C1 segment of cervical spinal cord (tissue), 14 donors: Measurements from ENCODE around the gene GNL3L.
"Not testable (repeated sequence)": the region's sequence is repeated elsewhere in the genome, so short reads cannot be mapped to it uniquely, and the experiment has no call there.

Experiments used
- DNase-seq, 14 donors: peaks; one replicate each; lab custom pipeline; 2025; lab: John Stamatoyannopoulos, UW

GNL3L gene

DNA sequence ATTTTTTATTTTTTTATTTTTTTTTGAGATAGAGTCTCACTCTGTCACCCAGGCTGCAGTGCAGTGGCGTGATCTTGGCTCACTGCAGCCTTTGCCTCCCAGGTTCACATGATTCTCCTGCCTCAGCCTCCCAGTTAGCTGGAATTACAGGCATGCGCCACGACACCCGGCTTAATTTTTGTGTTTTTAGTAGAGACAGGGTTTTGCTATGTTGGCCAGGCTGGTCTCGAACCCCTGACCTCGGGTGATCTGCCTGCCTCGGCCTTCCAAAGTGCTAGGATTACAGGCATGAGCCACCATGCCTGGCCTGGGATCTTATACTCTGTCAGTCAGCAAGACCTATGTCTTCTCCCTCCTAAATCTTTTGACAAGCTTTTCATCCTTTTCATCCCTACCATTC lies 25.0 kb downstream of the GNL3L start:
- DNase-seq: not testable (repeated sequence)

DNA sequence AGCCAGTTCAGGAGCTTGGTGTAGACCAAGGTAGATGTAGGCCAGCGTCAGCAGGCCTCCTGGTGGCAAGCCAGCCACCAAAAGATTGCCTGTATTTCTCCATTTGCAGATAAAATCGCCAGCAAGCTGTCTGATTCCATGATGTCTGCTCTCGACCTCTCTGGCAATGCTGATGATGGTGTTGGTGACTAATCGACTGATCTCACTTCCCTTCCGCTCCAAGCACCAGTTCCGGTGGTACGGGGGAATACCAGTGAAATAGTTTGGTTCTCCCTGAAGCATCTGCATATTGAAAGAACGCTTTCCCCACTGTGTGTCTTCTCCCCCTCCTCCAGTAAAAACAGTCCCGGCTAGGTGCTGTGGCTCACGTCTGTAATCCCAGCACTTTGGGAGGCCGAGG lies 30.4 kb downstream of the GNL3L start:
- DNase-seq: no peak

DNA sequence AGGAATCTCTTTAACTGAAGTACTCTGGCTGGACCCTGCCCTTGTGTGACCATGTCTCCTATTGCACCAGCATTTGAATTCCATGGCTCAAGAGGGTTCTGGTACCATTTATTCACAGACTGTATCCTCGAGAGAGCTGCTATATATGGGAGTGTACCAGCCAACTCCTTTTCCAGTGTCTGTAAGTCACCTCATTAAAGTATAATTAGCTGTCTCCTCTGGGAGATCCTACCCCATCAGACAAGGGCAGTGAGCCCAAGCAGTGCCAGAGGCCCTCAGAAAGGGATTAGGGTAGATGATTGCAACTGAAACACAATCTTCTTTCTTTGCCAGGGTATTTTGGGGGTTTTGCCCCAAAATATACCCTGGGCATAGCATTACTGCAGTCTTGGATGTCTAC lies 31.6 kb downstream of the GNL3L start:
- DNase-seq: no peak

DNA sequence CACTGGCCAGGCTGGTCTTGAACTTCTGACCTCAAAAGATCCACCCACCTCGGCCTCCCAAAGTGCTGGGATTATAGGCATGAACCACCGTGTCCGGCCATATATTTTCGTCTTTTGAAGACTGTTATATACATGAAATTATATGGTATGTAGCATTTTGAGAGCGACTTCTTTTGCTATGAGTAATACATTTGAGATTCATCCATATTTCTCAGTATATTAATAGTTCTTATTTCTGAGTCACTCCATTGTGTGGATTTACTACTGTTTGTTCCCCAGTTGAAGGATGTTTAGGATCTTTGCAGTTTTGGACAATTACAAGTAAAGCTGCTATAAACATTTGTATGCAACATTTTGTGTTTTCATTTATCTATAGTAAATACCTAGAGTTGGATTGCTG lies 34.9 kb downstream of the GNL3L start:
- DNase-seq: no peak

DNA sequence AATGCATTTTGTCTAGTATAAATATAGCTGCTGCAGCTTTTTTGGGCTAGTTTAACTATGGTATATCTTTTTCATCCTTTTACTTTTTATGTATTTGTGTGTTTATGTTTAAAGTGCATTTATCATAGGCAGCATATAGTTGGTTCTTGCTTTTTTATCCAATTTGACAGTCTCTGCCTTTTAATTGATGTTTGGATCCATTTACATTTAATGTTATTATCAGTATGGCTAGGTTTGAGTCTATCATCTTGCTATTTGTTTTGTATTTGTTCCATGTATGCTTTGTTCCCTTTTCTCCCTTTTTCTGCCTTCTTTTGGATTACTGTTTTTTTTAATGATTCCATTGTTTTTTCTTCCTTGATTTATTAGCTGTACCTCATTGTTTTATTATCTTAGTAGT lies 40.3 kb downstream of the GNL3L start:
- DNase-seq: no peak

DNA sequence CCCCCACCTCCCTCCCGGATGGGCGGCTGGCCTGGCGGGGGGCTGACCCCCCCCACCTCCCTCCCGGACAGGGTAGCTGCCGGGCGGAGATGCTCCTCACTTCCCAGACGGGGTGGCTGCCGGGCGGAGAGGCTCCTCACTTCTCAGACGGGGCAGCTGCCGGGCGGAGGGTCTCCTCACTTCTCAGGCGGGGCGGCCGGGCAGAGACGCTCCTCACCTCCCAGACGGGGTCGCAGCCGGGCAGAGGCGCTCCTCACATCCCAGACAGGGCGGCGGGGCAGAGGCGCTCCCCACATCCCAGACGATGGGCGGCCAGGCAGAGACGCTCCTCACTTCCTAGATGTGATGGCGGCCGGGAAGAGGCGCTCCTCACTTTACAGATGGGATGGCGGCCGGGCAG lies 42.6 kb downstream of the GNL3L start:
- not testable (repeated sequence) for DNase-seq

DNA sequence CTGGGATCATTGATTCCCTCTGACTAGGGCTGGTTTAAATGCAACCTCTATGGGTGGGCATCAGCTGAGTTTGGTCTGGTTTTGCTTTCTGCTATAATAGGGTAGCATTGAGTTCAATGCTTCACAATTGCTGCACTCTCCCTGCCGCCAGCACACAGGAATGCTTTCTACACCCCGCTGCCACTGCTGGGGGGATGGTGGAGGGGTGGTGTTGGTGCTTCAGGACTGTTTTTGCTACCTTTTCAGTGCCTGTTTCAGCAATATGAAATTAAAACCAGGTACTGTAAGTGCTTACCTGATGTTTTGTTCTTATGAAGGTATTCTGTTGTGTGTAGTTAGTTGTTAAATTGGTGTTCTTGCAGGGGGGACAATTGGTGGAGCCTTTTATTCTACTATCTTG lies 67.7 kb downstream of the GNL3L start:
- DNase-seq: no peak

DNA sequence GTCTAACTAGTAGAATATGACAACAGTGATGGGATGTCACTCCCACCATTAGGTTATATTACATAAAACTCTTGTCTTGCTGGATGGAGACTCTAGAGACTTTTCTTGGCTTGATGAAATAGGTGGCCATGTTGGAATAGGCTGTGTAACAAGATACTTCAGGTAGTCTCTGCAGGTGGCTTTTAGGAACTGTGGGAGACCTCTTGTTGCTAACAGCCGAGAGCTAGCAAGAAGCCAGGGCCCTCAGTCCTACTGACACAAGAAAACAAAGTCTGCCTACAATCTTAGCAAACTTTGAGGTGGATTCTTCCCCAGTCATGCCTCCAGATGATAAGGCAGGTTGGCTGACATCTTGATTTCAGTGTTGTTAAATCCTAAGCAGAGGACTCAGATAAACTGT lies 72.5 kb downstream of the GNL3L start:
- DNase-seq: no peak
